Endothelial cell of umbilical vein (primary cell): ENCODE measurements around the gene TGM4. TPM values are rescaled to one million over a fixed set of nuclear protein-coding genes. Genes with fewer than 3 reads are reported as not detected.

Experiments used
- BruUV-seq: library from RNA; stranded (reverse); fragments of 400-500 nt; replicated peaks from 2 replicates; lab custom pipeline; 2021; lab: Mats Ljungman, UMichigan
- CTCF ChIA-PET: fragments of 300-600, 350-600 bp; sonication (Branson Sonifier 250); formaldehyde crosslinking; loops from one replicate; lab custom pipeline; 2021; ENCODE audit warnings: antibody characterized with exemption, inconsistent platforms; lab: Charles Lee
- POLR2A ChIA-PET: fragments of 300-600, 350-600 bp; sonication (Branson Sonifier 250); formaldehyde crosslinking; loops from one replicate; lab custom pipeline; 2021; ENCODE audit warnings: antibody characterized with exemption, inconsistent platforms; lab: Charles Lee
- DNase-seq: peaks from one replicate; pipeline ENCODE4 v3.0.0-alpha.2; 2011; ENCODE audit warnings: low read depth, low spot score
- FAIRE-seq: peaks from 2 replicates; lab custom pipeline; 2011; peaks lifted over from hg19 to GRCh38; lab: Jason Lieb, UNC
- H2AFZ ChIP-seq: 2 replicates; pipeline ENCODE4 v1.6.0; 2012; ENCODE audit warnings: low read depth, low read length, control low read depth, inconsistent platforms
- H3K27ac ChIP-seq: 2 replicates; pipeline ENCODE4 v1.5.1; 2011; ENCODE audit warnings: low read depth, mild to moderate bottlenecking, control low read depth, low read length, moderate library complexity; ENCODE audit not compliant: insufficient read depth
- H3K27me3 ChIP-seq, 2 experiments: 2 replicates each; pipeline versions ENCODE4 v1.6.0 to v1.6.1; 2011; ENCODE audit warnings: low read length in 2 of 2, mixed read lengths in 1 of 2; ENCODE audit not compliant: control insufficient read depth in 2 of 2, insufficient read depth in 2 of 2
- H3K36me3 ChIP-seq, 2 experiments: 2 replicates in 1 of 2; 3 replicates in 1 of 2; pipeline ENCODE4 v1.5.1; 2011; ENCODE audit warnings: low read length in 2 of 2, mild to moderate bottlenecking in 1 of 2, moderate library complexity in 1 of 2; ENCODE audit not compliant: control insufficient read depth in 2 of 2, insufficient read depth in 2 of 2; ENCODE audit errors: extremely low read depth in 1 of 2
- H3K4me1 ChIP-seq: 3 replicates; pipeline ENCODE4 v1.5.1; 2011; ENCODE audit warnings: mild to moderate bottlenecking, low read length; ENCODE audit not compliant: control insufficient read depth, insufficient read depth; ENCODE audit errors: extremely low read depth
- H3K4me2 ChIP-seq: 2 replicates; pipeline ENCODE4 v1.6.1; 2011; ENCODE audit warnings: low read length, control low read depth, mixed read lengths; ENCODE audit not compliant: insufficient read depth
- H3K4me3 ChIP-seq, 3 experiments: fragments of 200-600 bp in 1 of 3; sonication (generic), shearing (Covaris generic) in 1 of 3; replicated peaks in 1 of 3; 2 replicates each; pipeline ENCODE4 v1.5.1; 2011 to 2016; ENCODE audit warnings: control low read depth in 3 of 3, low read length in 3 of 3, mild to moderate bottlenecking in 2 of 3, inconsistent platforms in 1 of 3, low read depth in 1 of 3, moderate library complexity in 1 of 3; ENCODE audit not compliant: insufficient read depth in 1 of 3
- H3K79me2 ChIP-seq: 2 replicates; pipeline ENCODE4 v1.6.0; 2012; ENCODE audit warnings: low read length, inconsistent platforms; ENCODE audit not compliant: control insufficient read depth, insufficient read depth
- H3K9ac ChIP-seq: replicated peaks from 2 replicates; pipeline ENCODE3; 2011; ENCODE audit warnings: low read length, control low read depth; ENCODE audit not compliant: insufficient read depth; ENCODE audit errors: extremely low read depth
- H3K9me1 ChIP-seq: replicated peaks from 3 replicates; pipeline ENCODE4 v1.6.0; 2011; ENCODE audit warnings: mild to moderate bottlenecking, low read length; ENCODE audit not compliant: control insufficient read depth, insufficient read depth; ENCODE audit errors: extremely low read depth
- H3K9me3 ChIP-seq: replicated peaks from 2 replicates; pipeline ENCODE4 v1.5.1; 2012; ENCODE audit warnings: low read length, inconsistent platforms; ENCODE audit not compliant: control insufficient read depth, insufficient read depth
- H4K20me1 ChIP-seq: replicated peaks from 2 replicates; pipeline ENCODE3; 2011; ENCODE audit warnings: mild to moderate bottlenecking, low read length; ENCODE audit not compliant: control insufficient read depth, insufficient read depth; ENCODE audit errors: extremely low read depth
- EZH2 ChIP-seq: IDR thresholded peaks from 2 replicates; pipeline ENCODE4 v1.6.1; 2012; ENCODE audit warnings: borderline replicate concordance, low read depth, mild to moderate bottlenecking, moderate library complexity, low read length, inconsistent platforms; ENCODE audit not compliant: severe bottlenecking
- JUN ChIP-seq: IDR thresholded peaks from 2 replicates; pipeline ENCODE4 v1.6.1; 2011; ENCODE audit warnings: borderline replicate concordance, low read depth; ENCODE audit not compliant: insufficient read length, insufficient read depth
- MYC ChIP-seq: IDR thresholded peaks from one replicate; pipeline ENCODE4 v1.6.1; 2011; ENCODE audit warnings: mild to moderate bottlenecking, low read depth, low read length
- POLR2AphosphoS5 ChIP-seq: IDR thresholded peaks from 2 replicates; pipeline ENCODE4 v1.6.1; 2012; ENCODE audit warnings: low read depth, mild to moderate bottlenecking, control low read depth, low read length, moderate library complexity; ENCODE audit not compliant: insufficient read depth
- dilution Hi-C: fragments of 300-500 bp; cut with MboI; formaldehyde crosslinking; loops from one replicate; pipeline ENCODE4 v1.15.0; 2019; ENCODE audit warnings: low sequenced_read_pairs; ENCODE audit not compliant: extremely low pct_ligation_motif_present
- intact Hi-C: fragments of 100-400 bp; cut with micrococcal nuclease; formaldehyde crosslinking; loops from one replicate; pipeline ENCODE4 v1.10.0; 2022
- polyA plus RNA-seq, 4 experiments: library from polyadenylated mRNA; depleted of rRNA in 3 of 4; stranded (reverse) in 3 of 4; unstranded in 1 of 4; fragments of >200 nt; gene quantifications; 2 replicates each; pipeline versions ENCODE4 v1.2.1 to v1.2.3, GENCODE V29; 2011 to 2012; ENCODE audit warnings: missing spikeins in 1 of 4
- total RNA-seq: library from RNA; stranded (reverse); gene quantifications from 2 replicates; pipeline ENCODE4 v1.2.3, GENCODE V29; 2021
- TF ChIP-seq, protein P1 (sequence below), 2 donors: IDR thresholded peaks; 1 replicate in 1 of 2; 2 replicates in 1 of 2; pipeline ENCODE4 v1.5.1; 2011; ENCODE audit warnings: low read length in 2 of 2, mild to moderate bottlenecking in 2 of 2, moderate library complexity in 2 of 2, control low read depth in 1 of 2, inconsistent platforms in 1 of 2, low read depth in 1 of 2; ENCODE audit not compliant: insufficient read depth in 1 of 2; ENCODE audit errors: extremely low read depth in 1 of 2
- TF ChIP-seq, protein P2 (sequence below): IDR thresholded peaks from 2 replicates; pipeline ENCODE4 v1.6.1; 2011; ENCODE audit not compliant: insufficient read depth, insufficient read length

The TGM4 gene
- total and polyA plus RNA-seq, 2 donors (not counting 3 experiments of a cell fraction or from before 2014, with no cell fraction given) = 0.11 to 0.24 TPM

DNA sequence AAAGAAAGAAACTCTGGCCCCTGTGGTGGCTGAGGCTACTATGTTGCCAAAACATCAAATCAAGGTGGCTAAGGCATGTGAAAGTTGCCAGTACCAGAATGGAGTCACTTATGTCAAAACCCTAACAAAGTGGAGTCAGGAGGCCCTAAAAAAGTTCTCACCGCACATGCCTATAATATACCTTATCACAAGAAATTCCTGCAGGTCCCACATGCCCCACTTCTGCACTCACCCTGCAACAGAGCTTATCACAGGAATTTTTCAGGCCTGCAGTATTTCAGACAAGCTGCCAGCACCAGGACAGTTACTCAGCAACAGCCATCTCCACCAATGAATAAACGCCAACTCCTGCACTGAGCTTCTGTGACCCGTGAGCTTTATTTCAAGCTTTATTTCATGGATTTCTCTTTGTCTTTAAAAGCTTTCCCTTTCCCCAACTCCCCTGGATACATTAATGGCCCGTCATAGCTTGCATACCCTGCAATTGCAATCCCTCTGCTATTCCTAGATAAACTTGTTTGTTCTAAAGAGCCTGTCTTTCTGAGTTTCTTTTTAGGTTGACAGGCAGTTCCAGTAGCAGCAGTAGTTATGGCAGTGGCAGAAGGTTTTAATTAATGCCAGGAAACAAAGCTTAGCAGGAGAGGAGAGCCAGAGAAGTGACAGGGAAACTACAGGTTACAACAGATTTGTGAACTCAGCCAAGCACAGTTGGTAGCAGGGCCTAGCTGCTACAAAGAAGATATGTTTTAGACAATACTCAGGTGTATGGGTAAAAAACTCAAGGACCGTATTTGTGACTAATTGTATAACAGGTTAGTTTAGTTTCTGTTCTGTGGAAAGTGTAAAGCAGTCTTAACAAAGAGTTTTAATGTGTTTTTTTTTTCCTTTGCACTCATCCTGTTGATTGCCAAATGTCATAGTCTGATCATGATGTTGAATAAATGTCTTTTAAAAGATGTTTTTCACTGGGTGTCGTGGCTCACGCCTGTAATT, 28.6 kb upstream of the TGM4 start:
- Histone ChIP-seq H3K4me3 (no peak overlapping the region), H3K4me2 (no peak overlapping the region), H4K20me1 (no peaks in the 10 kb centered on the region), H3K27me3 (no peaks in the 10 kb centered on the region), H3K27ac (no peak overlapping the region), H3K79me2 (no peaks in the 10 kb centered on the region), H3K4me1 (no peaks in the 10 kb centered on the region), H3K9ac (no peak overlapping the region), H3K9me1 (no peaks in the 10 kb centered on the region), H3K9me3 (no peaks in the 10 kb centered on the region), H3K36me3 (peaks cover 0 to 8% of the 10 kb centered on the region in 2 experiments), H2AFZ (no peak overlapping the region)
- POLR2A ChIA-PET = interaction anchor here (0.7 kb wide), 1 partner anchor 28 kb away, joined by 3 read pairs; no protein-coding TSS in a partner anchor
- intact Hi-C loops = loop anchor here (5.0 kb wide), 1 partner anchor 546 kb away; no protein-coding TSS in a partner anchor
- no peak for FAIRE-seq
- CTCF ChIA-PET = interaction anchor here (1.3 to 2.3 kb wide), 2 partner anchors 66 to 68 kb away, joined by 3 to 7 read pairs; no protein-coding TSS in a partner anchor
- DNase-seq = no peak
- TF ChIP-seq POLR2AphosphoS5 = no peak
- TF ChIP-seq, protein P1, sequence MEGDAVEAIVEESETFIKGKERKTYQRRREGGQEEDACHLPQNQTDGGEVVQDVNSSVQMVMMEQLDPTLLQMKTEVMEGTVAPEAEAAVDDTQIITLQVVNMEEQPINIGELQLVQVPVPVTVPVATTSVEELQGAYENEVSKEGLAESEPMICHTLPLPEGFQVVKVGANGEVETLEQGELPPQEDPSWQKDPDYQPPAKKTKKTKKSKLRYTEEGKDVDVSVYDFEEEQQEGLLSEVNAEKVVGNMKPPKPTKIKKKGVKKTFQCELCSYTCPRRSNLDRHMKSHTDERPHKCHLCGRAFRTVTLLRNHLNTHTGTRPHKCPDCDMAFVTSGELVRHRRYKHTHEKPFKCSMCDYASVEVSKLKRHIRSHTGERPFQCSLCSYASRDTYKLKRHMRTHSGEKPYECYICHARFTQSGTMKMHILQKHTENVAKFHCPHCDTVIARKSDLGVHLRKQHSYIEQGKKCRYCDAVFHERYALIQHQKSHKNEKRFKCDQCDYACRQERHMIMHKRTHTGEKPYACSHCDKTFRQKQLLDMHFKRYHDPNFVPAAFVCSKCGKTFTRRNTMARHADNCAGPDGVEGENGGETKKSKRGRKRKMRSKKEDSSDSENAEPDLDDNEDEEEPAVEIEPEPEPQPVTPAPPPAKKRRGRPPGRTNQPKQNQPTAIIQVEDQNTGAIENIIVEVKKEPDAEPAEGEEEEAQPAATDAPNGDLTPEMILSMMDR (IDR thresholded peaks at IDR 0.05; ENCODE audit: extremely low read depth in 1 of 2, insufficient read depth in 1 of 2, low read depth in 1 of 2, low read length in 2 of 2) = no peak
- TF ChIP-seq, protein P2, sequence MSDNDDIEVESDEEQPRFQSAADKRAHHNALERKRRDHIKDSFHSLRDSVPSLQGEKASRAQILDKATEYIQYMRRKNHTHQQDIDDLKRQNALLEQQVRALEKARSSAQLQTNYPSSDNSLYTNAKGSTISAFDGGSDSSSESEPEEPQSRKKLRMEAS = no peak
- no peak for TF ChIP-seq MYC
- TF ChIP-seq JUN = no peak
- TF ChIP-seq EZH2 = no peak
- dilution Hi-C loops = no loop called here
- BruUV-seq = no TSS peak
